Stimulated activated CD4-positive, alpha-beta T cell treated with anti-CD3 and anti-CD28 coated beads, Interleukin-1b, Interleukin-23, amount 100 ng/mL, for 4 hours (primary cell): ENCODE results near the gene UBE2Q2.
"Not testable (repeated sequence)": the region's sequence is repeated elsewhere in the genome, so short reads cannot be mapped to it uniquely, and the experiment has no call there.

Source experiments
- DNase-seq, 2 donors: peaks; one replicate each; pipeline ENCODE4 v3.0.0-alpha.2; 2020; ENCODE audit warnings: low read depth in 2 of 2

The UBE2Q2 gene

GRCh38 chr15:75823860-75824613 lies 19.2 kb upstream of the UBE2Q2 start:
- DNase-seq = no peak

GRCh38 chr15:75827691-75828090 lies 15.6 kb upstream of the UBE2Q2 start:
- no peak for DNase-seq

- DNase-seq = no peak
These were observed 14.8 kb upstream of the UBE2Q2 start for GRCh38 chr15:75828429-75828828.

- no peak for DNase-seq
These were observed 12.1 kb upstream of the UBE2Q2 start for GRCh38 chr15:75830910-75831805.

GRCh38 chr15:75831806-75832102 lies 11.5 kb upstream of the UBE2Q2 start:
- no peak for DNase-seq

GRCh38 chr15:75832114-75832513 lies 11.1 kb upstream of the UBE2Q2 start:
- no peak for DNase-seq

- no peak for DNase-seq
These were observed 9.2 kb upstream of the UBE2Q2 start for GRCh38 chr15:75834021-75834420.

- no peak for DNase-seq
These were observed 7.0 kb upstream of the UBE2Q2 start for GRCh38 chr15:75835990-75836958.

- no peak for DNase-seq
These were observed 6.3 kb upstream of the UBE2Q2 start for GRCh38 chr15:75836959-75837334.

- no peak for DNase-seq
These were observed 2.6 kb upstream of the UBE2Q2 start for GRCh38 chr15:75840659-75841058.

- DNase-seq = no peak
These were observed 1.6 kb upstream of the UBE2Q2 start for GRCh38 chr15:75841626-75842025.

GRCh38 chr15:75843678-75844581 lies 683 bp downstream of the UBE2Q2 start:
- peak; percentile 32 to 39 for DNase-seq

- DNase-seq = no peak
These were observed 1.5 kb downstream of the UBE2Q2 start for GRCh38 chr15:75844629-75845335.

GRCh38 chr15:75849167-75849566 lies 5.9 kb downstream of the UBE2Q2 start:
- no peak for DNase-seq

GRCh38 chr15:75850708-75851107 lies 7.5 kb downstream of the UBE2Q2 start:
- no peak for DNase-seq

- not testable (repeated sequence) for DNase-seq
These were observed 8.3 kb downstream of the UBE2Q2 start for GRCh38 chr15:75851566-75851965.

- DNase-seq = no peak
These were observed 14.6 kb downstream of the UBE2Q2 start for GRCh38 chr15:75857886-75858285.

- no peak for DNase-seq
These were observed 18.6 kb downstream of the UBE2Q2 start for GRCh38 chr15:75861750-75862402.

- DNase-seq = no peak
These were observed 19.5 kb downstream of the UBE2Q2 start for GRCh38 chr15:75862796-75863195.
